ENCODE measurements around the gene CHD6.

The CHD6 gene

DNA sequence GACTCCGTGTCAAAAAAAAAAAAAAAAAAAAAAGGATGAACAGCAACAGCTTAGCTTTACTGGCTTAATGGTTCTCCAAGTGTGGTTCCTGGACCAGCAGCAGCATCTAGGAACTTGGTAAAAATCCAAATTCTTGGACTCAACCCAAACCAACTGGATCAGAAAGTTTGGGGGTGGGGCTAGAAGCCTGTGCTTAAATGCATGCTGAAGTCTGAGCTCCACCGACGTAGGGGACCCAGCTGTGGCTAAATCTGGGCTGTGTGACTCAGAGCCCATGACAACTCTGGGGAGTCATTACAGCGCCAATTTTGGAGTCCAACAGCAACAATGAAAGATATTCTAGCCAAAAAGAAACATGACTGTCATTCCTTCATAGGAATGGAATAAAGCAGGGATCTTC is 13.6 kb upstream of the CHD6 start:
- no peaks in the 10 kb centered on the region for H3K27me3 ChIP-seq (ENCODE audit: control insufficient read depth, insufficient read depth, low read length)
- no peak overlapping the region for H3K27ac ChIP-seq
- no peaks in the 10 kb centered on the region for H3K4me1 ChIP-seq
- no peaks in the 10 kb centered on the region for H3K9me3 ChIP-seq (ENCODE audit: control insufficient read depth, low read length)
- H3K36me3 ChIP-seq (ENCODE audit: control insufficient read depth, insufficient read depth, low read length): no peaks in the 10 kb centered on the region
- no peaks in the 10 kb centered on the region for H3K79me2 ChIP-seq
- no peak overlapping the region for H3K9ac ChIP-seq
- no peak overlapping the region for H3K4me3 ChIP-seq (ENCODE audit: low read depth, low read length)
- H2AFZ ChIP-seq: no peak overlapping the region
- H3K4me2 ChIP-seq (ENCODE audit: low read length): no peak overlapping the region
- TF ChIP-seq, protein P1, sequence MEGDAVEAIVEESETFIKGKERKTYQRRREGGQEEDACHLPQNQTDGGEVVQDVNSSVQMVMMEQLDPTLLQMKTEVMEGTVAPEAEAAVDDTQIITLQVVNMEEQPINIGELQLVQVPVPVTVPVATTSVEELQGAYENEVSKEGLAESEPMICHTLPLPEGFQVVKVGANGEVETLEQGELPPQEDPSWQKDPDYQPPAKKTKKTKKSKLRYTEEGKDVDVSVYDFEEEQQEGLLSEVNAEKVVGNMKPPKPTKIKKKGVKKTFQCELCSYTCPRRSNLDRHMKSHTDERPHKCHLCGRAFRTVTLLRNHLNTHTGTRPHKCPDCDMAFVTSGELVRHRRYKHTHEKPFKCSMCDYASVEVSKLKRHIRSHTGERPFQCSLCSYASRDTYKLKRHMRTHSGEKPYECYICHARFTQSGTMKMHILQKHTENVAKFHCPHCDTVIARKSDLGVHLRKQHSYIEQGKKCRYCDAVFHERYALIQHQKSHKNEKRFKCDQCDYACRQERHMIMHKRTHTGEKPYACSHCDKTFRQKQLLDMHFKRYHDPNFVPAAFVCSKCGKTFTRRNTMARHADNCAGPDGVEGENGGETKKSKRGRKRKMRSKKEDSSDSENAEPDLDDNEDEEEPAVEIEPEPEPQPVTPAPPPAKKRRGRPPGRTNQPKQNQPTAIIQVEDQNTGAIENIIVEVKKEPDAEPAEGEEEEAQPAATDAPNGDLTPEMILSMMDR (IDR thresholded peaks at IDR 0.05): no peak

DNA sequence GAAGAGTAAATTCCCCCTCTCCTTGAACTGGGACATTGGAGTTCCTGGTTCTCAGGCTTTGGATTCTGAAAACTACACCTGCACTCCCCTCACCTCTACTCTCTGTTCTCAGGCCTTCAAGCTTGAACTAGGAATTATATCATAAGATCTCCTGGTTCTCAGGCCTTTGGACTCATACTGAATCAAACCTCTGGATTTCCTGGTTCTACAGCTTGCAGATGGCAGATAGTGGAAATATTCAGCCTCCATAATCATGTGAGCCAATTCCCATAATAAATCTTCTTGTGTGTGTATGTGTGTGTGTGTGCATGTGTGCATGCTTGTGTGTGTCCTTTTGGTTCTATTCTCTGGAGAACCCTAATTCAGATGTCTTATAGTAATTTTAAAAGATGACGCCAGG is 12.7 kb upstream of the CHD6 start:
- Histone ChIP-seq H3K4me1 (no peaks in the 10 kb centered on the region), H3K4me3 (ENCODE audit: low read depth, low read length) (no peak overlapping the region), H3K9me3 (ENCODE audit: control insufficient read depth, low read length) (no peaks in the 10 kb centered on the region), H3K79me2 (no peaks in the 10 kb centered on the region), H3K9ac (no peak overlapping the region), H3K27me3 (ENCODE audit: control insufficient read depth, insufficient read depth, low read length) (no peaks in the 10 kb centered on the region), H3K4me2 (ENCODE audit: low read length) (no peak overlapping the region), H2AFZ (no peak overlapping the region), H3K36me3 (ENCODE audit: control insufficient read depth, insufficient read depth, low read length) (no peaks in the 10 kb centered on the region), H3K27ac (no peak overlapping the region)
- TF ChIP-seq, protein P1 (IDR thresholded peaks at IDR 0.05): no peak

DNA sequence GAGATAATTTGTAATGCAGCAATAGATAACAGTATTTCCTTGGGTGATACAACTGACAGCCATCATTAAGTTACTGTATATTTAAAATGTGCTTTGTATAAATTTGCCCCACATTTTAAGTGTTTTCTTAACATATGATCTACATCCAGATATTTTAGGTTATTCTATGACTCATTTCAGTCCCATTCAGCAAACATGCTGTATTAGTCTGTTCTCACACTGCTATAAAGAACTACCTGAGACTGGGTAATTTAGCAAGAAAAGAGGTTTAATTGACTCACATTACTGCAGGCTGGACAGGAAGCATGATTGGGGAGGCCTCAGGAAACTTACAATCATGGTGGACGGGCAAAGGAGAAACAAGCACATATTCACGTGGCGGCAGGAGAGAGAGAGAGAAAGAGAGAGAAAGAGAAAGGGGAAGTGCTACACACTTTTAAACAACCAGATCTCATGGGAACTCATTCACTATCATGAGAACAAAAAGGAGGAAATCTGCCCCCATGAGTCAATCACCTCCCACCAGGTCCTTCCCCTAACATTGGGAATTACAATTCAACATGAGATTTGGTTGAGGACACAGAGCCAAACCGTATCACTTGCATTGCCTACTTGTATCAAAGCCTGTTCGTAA is 9.6 kb upstream of the CHD6 start:
- TF ChIP-seq, protein P1 (IDR thresholded peaks at IDR 0.05): no peak
- H3K36me3 ChIP-seq (ENCODE audit: control insufficient read depth, insufficient read depth, low read length): no peaks in the 10 kb centered on the region
- H3K9ac ChIP-seq: no peak overlapping the region
- H3K27me3 ChIP-seq (ENCODE audit: control insufficient read depth, insufficient read depth, low read length): no peaks in the 10 kb centered on the region
- no peaks in the 10 kb centered on the region for H3K79me2 ChIP-seq
- no peak overlapping the region for H3K4me3 ChIP-seq (ENCODE audit: low read depth, low read length)
- no peak overlapping the region for H3K4me2 ChIP-seq (ENCODE audit: low read length)
- H2AFZ ChIP-seq: no peak overlapping the region
- no peak overlapping the region for H3K27ac ChIP-seq
- no peaks in the 10 kb centered on the region for H3K9me3 ChIP-seq (ENCODE audit: control insufficient read depth, low read length)
- no peaks in the 10 kb centered on the region for H3K4me1 ChIP-seq

DNA sequence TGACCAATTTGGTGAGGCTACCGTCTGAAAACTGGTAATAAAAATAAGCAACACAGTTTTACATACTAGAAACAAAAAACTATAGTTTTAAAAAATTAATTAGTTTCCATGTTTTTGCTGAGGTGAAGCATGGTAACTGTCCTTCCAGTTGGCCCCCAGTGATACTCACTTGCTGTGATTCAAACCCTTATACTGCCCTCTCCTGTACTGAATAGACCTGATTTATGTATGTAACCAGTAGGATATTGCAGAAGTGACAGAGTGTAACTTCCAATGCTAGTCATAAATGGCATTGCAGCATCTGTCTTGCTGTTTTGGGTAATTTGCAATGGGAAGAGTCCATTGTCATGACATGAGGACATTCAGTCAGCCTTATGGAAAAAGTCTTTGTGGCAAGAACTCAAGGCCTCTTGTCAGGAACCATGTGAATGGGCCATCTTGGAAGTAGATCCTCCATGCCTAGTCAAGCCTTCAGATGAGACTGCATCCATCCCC is 8.9 kb upstream of the CHD6 start:
- no peak overlapping the region for H3K9ac ChIP-seq
- TF ChIP-seq, protein P1 (IDR thresholded peaks at IDR 0.05): no peak
- no peak overlapping the region for H3K27ac ChIP-seq
- no peak overlapping the region for H3K4me2 ChIP-seq (ENCODE audit: low read length)
- H3K27me3 ChIP-seq (ENCODE audit: control insufficient read depth, insufficient read depth, low read length): no peaks in the 10 kb centered on the region
- no peak overlapping the region for H3K4me3 ChIP-seq (ENCODE audit: low read depth, low read length)
- H3K9me3 ChIP-seq (ENCODE audit: control insufficient read depth, low read length): no peaks in the 10 kb centered on the region
- no peak overlapping the region for H2AFZ ChIP-seq
- no peaks in the 10 kb centered on the region for H3K4me1 ChIP-seq
- H3K79me2 ChIP-seq: no peaks in the 10 kb centered on the region
- H3K36me3 ChIP-seq (ENCODE audit: control insufficient read depth, insufficient read depth, low read length): no peaks in the 10 kb centered on the region

All from parathyroid adenoma (tissue), 2 donors.